Lung (tissue), 12 donors: ENCODE results near the gene EHD1. TPM values are rescaled to one million over a fixed set of nuclear protein-coding genes. Genes with fewer than 3 reads are reported as not detected.

ENCODE experiments used
- ATAC-seq: fragments of 200-7000 bp; cut with Tn5 transposase; one replicate; pipeline ENCODE4 v1.9.1; 2020; ENCODE audit warnings: moderate number of reproducible peaks; ENCODE audit not compliant: insufficient read depth, low FRiP score
- DNase-seq, 3 donors: peaks; one replicate each; pipeline ENCODE4 v3.0.0-alpha.2; 2013 to 2017
- H3K27ac ChIP-seq, 2 donors: one replicate each; pipeline ENCODE4 v1.5.1; 2013; ENCODE audit warnings: mild to moderate bottlenecking in 2 of 2, moderate library complexity in 2 of 2, control low read depth in 1 of 2, inconsistent platforms in 1 of 2, low read depth in 1 of 2, low read length in 1 of 2
- H3K27me3 ChIP-seq, 3 donors: one replicate each; pipeline ENCODE4 v1.5.1; 2013; ENCODE audit warnings: low read length in 2 of 3; ENCODE audit not compliant: control insufficient read depth in 3 of 3, insufficient read depth in 3 of 3
- H3K36me3 ChIP-seq, 4 donors: one replicate each; pipeline ENCODE4 v1.5.1; 2013; ENCODE audit warnings: low read length in 4 of 4, mild to moderate bottlenecking in 1 of 4, moderate library complexity in 1 of 4; ENCODE audit not compliant: control insufficient read depth in 4 of 4, insufficient read depth in 4 of 4
- H3K4me1 ChIP-seq, 5 donors: one replicate each; pipeline ENCODE4 v1.5.1; 2013; ENCODE audit warnings: low read length in 5 of 5, mild to moderate bottlenecking in 2 of 5, moderate library complexity in 1 of 5; ENCODE audit not compliant: control insufficient read depth in 5 of 5, insufficient read depth in 5 of 5
- H3K4me3 ChIP-seq: one replicate; pipeline ENCODE4 v1.5.1; 2013; ENCODE audit warnings: mild to moderate bottlenecking, control low read depth, moderate library complexity
- H3K9ac ChIP-seq, 2 donors: one replicate each; pipeline ENCODE4 v1.5.1; 2013; ENCODE audit warnings: low read length in 2 of 2, control low read depth in 1 of 2; ENCODE audit not compliant: insufficient read depth in 1 of 2
- H3K9me3 ChIP-seq, 4 donors: one replicate each; pipeline ENCODE4 v1.5.1; 2013; ENCODE audit warnings: low read length in 3 of 4, mild to moderate bottlenecking in 1 of 4, moderate library complexity in 1 of 4; ENCODE audit not compliant: control insufficient read depth in 4 of 4, insufficient read depth in 3 of 4
- WGBS, 2 donors: extraction: QIAGEN DNeasy Blood & Tissue Kit; methylation state at CpG; one replicate each; pipeline ENCODE4 v1.1.7; 2013; 5-methylcytosine and 5-hydroxymethylcytosine counted together
- polyA plus RNA-seq, 2 donors: library from polyadenylated mRNA; stranded (reverse); fragments of 200-250 nt; gene quantifications; one replicate each; pipeline ENCODE4 v1.2.1, GENCODE V29; 2013
- total RNA-seq, 2 donors: library from RNA; depleted of rRNA in 1 of 2; stranded (reverse); fragments of >200 nt in 1 of 2; gene quantifications; one replicate each; pipeline ENCODE4 v1.2.1, GENCODE V29; 2014 to 2021
- TF ChIP-seq, protein P1 (sequence below): IDR thresholded peaks from 2 replicates; pipeline ENCODE4 v1.5.1; 2012; ENCODE audit warnings: mild to moderate bottlenecking; ENCODE audit errors: control extremely low read depth, extremely low read depth
- donor health status: control.
- donor health status: control.
- donor health status: Bipolar disorder and iron deficiency.
- donor health status: healthy.
- donor health status: DM: yes; HTN: yes; CAD: no.

EHD1 gene
- total and polyA plus RNA-seq, 4 donors = 42.1 to 144 (median 105) TPM

DNA sequence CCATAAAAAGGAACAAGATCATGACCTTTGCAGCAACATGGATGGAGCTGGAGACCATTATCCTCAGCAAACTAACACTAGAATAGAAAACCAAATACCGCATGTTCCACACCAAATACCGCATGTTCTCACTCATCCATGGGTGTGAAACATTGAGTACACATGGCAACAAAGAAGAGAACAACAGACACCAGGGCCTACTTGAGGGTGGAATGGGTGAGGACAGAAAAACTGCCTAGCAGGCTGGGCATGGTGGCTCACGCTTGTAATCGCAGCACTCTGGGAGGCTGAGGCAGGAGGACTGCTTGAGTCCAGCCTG, 12.3 kb downstream of the EHD1 start:
- Histone ChIP-seq H3K4me1 (peaks cover 33 to 73% (median 46%) of the 10 kb centered on the region in 5 donors), H3K27me3 (no peaks in the 10 kb centered on the region), H3K27ac (peak overlapping the region; percentile 3 to 37), H3K36me3 (peaks cover 0 to 11% (median 0%) of the 10 kb centered on the region in 4 donors), H3K9ac (no peak overlapping the region), H3K4me3 (no peak overlapping the region), H3K9me3 (peaks cover 0 to 3% (median 0%) of the 10 kb centered on the region in 4 donors)
- WGBS, 2 donors = 89 to 94% methylated on average over 4 of the region's 4 CpGs
- TF ChIP-seq, protein P1, sequence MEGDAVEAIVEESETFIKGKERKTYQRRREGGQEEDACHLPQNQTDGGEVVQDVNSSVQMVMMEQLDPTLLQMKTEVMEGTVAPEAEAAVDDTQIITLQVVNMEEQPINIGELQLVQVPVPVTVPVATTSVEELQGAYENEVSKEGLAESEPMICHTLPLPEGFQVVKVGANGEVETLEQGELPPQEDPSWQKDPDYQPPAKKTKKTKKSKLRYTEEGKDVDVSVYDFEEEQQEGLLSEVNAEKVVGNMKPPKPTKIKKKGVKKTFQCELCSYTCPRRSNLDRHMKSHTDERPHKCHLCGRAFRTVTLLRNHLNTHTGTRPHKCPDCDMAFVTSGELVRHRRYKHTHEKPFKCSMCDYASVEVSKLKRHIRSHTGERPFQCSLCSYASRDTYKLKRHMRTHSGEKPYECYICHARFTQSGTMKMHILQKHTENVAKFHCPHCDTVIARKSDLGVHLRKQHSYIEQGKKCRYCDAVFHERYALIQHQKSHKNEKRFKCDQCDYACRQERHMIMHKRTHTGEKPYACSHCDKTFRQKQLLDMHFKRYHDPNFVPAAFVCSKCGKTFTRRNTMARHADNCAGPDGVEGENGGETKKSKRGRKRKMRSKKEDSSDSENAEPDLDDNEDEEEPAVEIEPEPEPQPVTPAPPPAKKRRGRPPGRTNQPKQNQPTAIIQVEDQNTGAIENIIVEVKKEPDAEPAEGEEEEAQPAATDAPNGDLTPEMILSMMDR = no peak
- ATAC-seq (no peak), DNase-seq (no peak)

DNA sequence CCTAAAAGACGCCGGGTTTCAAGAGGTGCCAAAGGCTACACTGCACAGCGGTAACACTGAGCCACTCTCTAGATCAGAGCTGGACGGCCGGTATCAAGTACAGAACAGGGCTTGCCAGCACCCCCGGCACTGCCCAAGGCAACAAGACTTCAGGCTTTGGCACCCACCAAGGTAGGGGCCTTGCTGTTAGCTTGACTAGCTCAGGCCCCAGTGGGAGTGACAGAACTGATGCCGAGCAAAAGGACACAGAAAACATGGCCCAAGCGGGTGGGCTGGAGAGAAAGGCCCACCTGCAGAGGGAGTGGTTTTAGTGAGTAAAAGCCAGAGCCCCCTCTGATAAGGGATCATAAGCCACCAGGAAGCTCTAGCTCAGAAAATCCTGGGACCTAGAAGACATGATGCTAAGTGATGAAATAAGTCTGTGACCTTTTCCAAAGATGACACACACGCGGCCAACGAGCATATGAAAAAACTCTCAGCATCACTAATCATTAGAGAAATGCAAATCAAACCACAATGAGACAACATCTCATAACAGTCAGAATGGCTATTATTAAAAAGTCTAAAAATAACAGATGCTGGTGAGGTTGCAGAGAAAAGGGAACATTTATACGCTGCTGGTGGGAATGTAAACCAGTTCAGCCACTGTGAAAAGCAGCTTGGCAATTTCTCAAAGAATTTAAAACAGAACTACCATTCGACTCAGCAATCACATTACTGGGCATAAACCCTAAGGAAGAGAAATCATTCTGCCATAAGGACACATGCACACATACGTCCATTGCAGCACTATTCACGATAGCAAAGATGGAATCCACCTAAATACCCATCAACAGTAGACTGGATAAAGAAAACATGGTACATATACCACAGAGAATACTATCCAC, 12.9 kb downstream of the EHD1 start:
- no peak for DNase-seq
- ATAC-seq = no peak
- Histone ChIP-seq H3K9ac (no peak overlapping the region), H3K4me1 (peaks cover 27 to 67% (median 42%) of the 10 kb centered on the region in 5 donors), H3K36me3 (peaks cover 0 to 6% (median 0%) of the 10 kb centered on the region in 4 donors), H3K27ac (peak overlapping the region; percentile 91 to 92), H3K27me3 (no peaks in the 10 kb centered on the region), H3K9me3 (peaks cover 0 to 3% (median 0%) of the 10 kb centered on the region in 4 donors), H3K4me3 (no peak overlapping the region)
- 65 to 76% methylated on average over 15 of the region's 15 CpGs for WGBS, 2 donors
- TF ChIP-seq, protein P1 = no peak

DNA sequence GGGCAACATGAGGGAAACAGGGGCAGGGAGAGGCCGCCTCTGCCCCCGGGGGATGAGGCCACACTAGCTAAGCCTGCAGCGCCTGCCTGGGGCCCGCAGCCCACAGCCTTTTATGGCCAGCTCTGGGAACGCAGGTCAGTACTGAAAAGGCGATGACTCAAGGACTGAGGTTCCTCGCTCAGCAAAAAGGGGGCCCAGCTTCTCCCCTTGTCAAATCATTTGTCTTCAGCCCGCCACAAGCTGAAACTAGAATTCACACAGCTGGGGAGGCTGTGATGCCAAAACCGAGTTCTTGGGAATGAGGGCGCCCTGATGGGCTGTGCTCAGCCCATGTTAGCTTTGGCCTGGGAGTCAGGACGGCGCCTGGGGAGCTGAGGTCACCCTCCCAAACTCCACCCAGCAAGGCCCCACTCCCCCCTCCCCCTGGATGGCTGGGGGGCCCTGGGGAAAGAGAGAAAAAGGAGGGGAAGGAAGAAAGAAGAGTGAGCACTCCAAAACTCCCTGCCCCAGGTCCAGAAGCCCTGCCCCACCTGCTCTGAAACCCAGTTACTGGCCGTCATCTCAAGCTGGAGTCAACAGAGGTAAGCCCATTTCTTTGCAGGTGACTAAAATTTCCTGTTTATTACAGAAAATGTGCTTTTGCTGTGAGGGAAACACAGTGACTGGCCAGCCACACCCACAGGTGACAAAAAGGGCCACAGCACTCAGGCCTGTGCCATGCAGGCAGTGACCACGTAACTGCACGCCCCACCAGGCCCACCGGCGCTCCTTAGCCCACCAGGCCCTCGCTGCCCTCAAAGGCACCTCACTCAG, 13.7 kb downstream of the EHD1 start:
- H3K27me3 ChIP-seq = no peaks in the 10 kb centered on the region
- no peak overlapping the region for H3K9ac ChIP-seq
- peak overlapping the region; percentile 91 to 92 for H3K27ac ChIP-seq
- 53 to 62% methylated on average over 18 of the region's 18 CpGs for WGBS, 2 donors
- TF ChIP-seq, protein P1 = no peak
- DNase-seq (peak; percentile 89 to 96 (median 94)), ATAC-seq (peak; percentile 43)
- H3K36me3 ChIP-seq = peaks cover 0 to 6% (median 3%) of the 10 kb centered on the region in 4 donors
- peaks cover 19 to 58% (median 35%) of the 10 kb centered on the region in 5 donors for H3K4me1 ChIP-seq
- peaks cover 0 to 3% (median 0%) of the 10 kb centered on the region in 4 donors for H3K9me3 ChIP-seq
- no peak overlapping the region for H3K4me3 ChIP-seq
